OCI-M2 (cell line): ENCODE results near the gene PPL.

Experiments
- DNase-seq: peaks from one replicate; lab custom pipeline; 2025; ENCODE audit not compliant: unreplicated experiment; lab: John Stamatoyannopoulos, UW

PPL gene

GRCh38 chr16:4891097-4891885 lies 45.7 kb downstream of the PPL start:
- no peak for DNase-seq

DNA sequence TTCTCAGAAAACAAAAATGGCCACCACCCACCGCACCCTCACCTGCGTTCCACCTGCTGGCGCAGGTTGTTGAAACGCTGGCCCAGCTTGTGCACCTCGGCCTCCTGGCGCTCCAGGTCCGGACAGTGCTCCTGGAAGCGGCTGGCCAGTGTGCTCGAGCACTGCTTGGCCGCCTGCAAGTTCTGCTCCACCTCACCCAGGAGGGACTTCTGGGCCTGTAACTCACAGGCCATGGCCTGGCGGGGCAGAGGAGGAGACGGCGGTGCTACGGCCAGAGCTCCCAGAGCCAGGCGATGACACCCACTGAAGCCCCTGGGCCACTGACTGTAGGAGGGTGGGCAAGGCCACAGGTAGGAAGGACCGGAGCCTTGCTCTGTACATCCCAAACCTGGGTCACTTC lies 46.3 kb downstream of the PPL start:
- no peak for DNase-seq

DNA sequence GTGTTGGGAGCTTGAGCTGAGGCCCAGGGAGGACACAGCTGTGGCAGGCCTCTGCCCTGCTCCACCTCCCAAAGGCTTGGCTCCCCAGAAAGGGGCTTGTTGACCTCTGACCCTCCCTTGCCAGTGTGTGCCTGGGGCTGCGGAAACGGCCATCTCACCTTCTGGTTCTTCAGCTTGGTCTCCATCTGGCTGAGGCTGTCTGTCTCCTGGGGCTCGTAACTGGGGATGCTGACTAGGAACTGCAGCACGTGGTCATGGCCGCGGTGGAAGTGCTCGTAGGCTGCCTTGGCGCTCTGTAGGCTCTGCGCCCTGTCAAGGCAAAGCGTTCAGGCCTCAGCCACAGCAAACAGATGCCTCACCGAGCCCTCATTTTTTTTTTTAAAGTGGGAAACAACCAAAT lies 46.9 kb downstream of the PPL start:
- no peak for DNase-seq

- no peak for DNase-seq
Observed at GRCh38 chr16:4888428-4889135, 48.4 kb downstream of the PPL start.

DNA sequence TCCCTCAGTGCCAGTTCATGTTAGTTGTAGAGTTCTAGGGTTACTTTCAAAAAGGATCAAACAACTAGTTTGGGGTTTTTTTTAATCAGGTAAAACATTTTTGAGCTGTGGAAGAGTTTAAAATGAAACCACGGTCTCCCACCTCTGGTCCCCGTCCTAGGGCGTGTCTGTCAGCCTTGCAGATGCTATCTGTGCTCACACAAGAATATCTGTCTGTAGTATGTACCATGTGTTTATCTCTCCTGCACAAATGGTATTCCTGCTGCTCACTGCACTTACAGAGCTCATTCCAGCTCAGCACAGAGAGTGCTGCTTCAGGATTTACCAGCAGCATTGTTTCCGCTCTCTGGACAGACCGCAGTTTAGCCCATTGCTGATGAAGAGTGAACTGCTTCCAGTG lies 50.8 kb downstream of the PPL start:
- DNase-seq: no peak

GRCh38 chr16:4884972-4885874 lies 51.7 kb downstream of the PPL start:
- DNase-seq: no peak

GRCh38 chr16:4884209-4884608 lies 52.7 kb downstream of the PPL start:
- DNase-seq: no peak

GRCh38 chr16:4883501-4883900 lies 53.4 kb downstream of the PPL start:
- DNase-seq: no peak

DNA sequence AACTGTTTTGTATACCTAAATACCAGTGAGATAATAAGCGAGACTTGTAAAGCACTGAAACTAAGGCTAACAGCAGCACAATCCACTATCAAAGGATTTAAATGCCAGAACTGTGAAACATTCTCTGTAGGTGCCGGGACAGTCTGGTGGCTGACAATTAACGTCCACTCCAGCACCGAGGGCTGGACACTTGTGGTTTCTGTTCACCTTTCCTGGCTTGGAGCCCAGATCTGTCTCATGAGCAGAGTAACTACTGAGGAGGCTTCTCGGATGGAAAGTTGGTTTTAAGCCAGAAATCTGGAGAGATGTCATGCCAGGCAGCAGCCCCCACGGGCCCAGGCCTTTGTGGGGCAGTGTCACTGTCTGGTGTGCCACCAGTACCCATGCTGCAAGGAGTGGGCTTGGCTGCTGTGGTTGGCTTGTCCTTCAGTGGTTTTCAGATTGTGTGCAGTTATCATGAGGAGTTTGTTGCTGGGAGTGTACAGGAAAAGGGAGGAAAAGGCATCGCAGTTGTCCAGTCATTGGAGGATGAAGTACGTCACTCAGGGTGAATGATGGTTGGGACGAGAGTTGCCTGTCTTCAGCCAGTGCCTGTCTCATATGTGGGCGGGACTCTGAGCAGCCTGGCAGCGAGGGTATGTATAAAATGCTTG lies 54.2 kb downstream of the PPL start:
- no peak for DNase-seq

DNA sequence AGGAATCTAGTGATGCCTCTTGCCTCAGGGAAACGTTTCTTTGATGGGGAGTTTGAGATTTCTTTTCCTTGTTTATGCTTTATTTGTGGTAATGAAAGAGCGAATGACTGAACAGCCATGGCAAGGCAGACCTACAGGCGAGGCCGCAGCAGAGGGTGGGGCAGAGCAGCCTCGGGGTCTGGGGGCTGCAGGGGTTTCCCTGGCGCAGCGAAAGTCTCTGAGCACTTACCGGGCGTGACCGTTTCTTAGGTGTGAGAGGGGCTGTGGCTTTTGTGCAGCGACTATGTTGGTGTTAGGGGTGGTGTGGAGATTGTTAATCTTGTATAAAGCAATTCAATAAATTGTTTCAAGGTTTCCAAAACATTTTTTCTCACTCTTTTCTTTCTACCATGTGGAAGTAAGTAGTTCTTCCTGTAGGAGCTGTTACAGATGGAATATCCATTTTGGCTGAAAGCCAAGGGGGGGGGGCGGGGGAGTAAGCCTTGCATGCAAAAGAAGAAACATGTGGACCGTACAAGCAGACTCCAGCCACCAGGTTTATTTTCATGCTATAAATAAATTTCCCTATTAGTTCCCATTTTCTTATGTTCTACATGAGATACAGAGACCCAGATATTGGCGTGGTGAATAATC lies 54.8 kb downstream of the PPL start:
- no peak for DNase-seq

GRCh38 chr16:4880006-4880580 lies 56.9 kb downstream of the PPL start:
- no peak for DNase-seq

GRCh38 chr16:4879049-4879448 lies 57.9 kb downstream of the PPL start:
- DNase-seq: no peak

DNA sequence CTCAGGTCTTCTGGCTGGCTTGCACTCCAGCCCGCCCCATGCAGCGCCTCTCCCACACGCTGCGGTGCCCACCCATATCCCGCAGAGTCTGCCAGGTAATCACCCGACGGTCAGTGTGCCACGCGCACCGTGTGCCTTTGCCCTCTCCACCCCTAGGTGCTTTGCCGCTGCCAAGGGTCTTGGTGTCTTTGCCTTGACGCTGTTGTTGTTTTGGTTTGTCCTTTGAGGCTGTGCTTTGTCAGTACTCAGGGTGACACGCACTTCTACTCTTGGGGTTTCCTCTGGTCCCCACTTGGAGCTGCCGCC lies 59.6 kb downstream of the PPL start:
- DNase-seq: no peak

DNA sequence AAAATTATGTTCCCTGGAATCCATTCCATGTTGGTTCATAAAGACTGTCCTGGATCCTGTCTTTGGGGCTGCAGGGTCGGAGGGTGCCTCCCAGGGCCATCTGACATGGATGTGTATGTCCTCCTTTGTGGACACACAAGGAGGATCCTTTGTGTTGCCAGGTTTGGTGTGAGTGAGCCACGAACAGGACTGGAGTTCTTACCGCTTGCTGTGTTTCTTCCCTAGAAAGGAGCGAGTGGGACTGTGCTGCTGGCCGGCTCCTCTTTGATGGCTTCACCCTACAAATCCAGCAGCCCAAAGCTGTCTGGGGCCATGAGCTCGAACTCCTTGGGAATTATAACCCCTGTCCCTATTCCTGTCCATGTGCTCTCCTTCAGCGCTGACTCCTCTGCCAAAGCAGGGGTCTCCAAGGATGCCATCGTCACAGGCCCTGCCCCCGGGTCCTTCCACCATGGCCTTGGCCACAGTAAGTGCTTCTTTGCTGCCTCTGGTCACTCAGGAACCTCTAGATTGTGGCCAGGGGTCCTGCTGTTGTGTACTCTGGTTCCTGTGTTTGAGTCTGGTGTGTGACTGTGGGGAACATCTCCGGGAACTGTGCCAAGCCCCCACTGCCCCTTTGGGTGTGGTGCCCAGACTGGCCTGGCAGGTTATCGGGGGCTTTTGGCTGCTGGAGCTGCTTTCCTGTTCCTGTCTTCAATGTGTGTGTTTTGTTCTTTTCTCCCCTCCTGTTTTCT lies 60.1 kb downstream of the PPL start:
- no peak for DNase-seq

GRCh38 chr16:4874666-4875065 lies 62.3 kb downstream of the PPL start:
- no peak for DNase-seq

DNA sequence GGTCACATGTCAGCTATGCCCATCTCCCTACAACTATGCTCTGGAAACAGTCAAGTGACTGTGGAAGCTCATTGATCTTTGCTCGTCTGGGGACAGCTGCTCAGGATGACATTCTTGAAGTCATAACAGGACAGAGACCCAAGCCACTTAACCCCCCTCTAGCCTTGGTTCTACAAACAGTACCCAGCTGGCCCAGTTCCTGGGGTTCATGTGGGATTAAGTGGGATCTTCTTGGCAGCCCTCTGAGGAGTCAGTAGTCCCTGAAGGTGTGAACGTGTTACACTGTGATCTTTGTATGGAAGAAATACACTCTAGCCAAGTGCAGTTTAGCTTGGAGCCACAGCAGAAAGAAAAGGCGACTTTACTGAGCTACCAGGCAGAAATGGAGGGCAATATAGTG lies 63.9 kb downstream of the PPL start:
- DNase-seq: no peak

DNA sequence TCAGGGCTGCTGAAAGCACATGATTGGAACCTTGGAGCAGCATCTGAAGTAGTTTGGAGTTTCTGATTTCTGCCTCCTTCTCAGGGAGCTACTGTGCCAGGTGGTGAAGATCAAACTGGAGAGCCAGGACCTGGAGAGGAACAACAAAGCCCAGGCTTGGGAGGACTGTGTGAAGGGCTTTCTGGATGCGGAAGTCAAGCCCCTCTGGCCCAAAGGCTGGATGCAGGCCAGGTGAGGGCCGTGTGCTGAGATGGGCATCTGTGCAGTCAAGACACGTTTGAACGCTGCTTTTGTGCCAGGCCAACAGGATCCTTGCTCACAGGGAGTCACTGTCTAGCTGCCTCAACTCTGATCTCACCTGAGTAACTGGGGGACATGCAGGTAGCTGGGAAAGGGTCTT lies 65.9 kb downstream of the PPL start:
- DNase-seq: no peak

GRCh38 chr16:4870138-4870671 lies 66.7 kb downstream of the PPL start:
- no peak for DNase-seq

GRCh38 chr16:4869147-4869805 lies 67.7 kb downstream of the PPL start:
- DNase-seq: no peak
